GM12878 (cell line): ENCODE measurements around the gene DCAF4L1. TPM values are rescaled to one million over a fixed set of nuclear protein-coding genes. Genes with fewer than 3 reads are reported as not detected.

ENCODE experiments used
- ATAC-seq: fragments of 200-7000 bp; cut with Tn5 transposase; 3 replicates; pipeline ENCODE4 v1.9.1; 2020; ENCODE audit warnings: mild to moderate bottlenecking, moderate library complexity
- BruUV-seq: library from RNA; stranded (reverse); fragments of 400-500 nt; replicated peaks from 2 replicates; lab custom pipeline; 2021; lab: Mats Ljungman, UMichigan
- CTCF ChIA-PET: fragments of 300-600 bp; sonication (Branson Sonifier 250); formaldehyde crosslinking; extraction: SDS; loops from one replicate; lab custom pipeline; 2021; ENCODE audit warnings: inconsistent platforms; lab: Yijun Ruan, JAX
- POLR2A ChIA-PET: fragments of 350-600 bp; formaldehyde crosslinking; extraction: SDS; loops from one replicate; lab custom pipeline; 2021; ENCODE audit warnings: inconsistent platforms; lab: Charles Lee
- RAD21 ChIA-PET: fragments of 300-600 bp; sonication (Branson Sonifier 250); formaldehyde crosslinking; loops from one replicate; lab custom pipeline; 2023; ENCODE audit warnings: antibody characterized with exemption; ENCODE audit not compliant: unreplicated experiment; lab: Charles Lee
- SMC1A ChIA-PET: fragments of 300-600 bp; sonication (Branson Sonifier 250); formaldehyde crosslinking; loops from one replicate; lab custom pipeline; 2023; ENCODE audit not compliant: unreplicated experiment, uncharacterized antibody; lab: Charles Lee
- DNase-seq: peaks from one replicate; pipeline ENCODE4 v3.0.0-alpha.2; 2011; ENCODE audit warnings: low read depth, low spot score
- FAIRE-seq: peaks from 3 replicates; lab custom pipeline; 2011; peaks lifted over from hg19 to GRCh38; lab: Jason Lieb, UNC
- H2AFZ ChIP-seq: 2 replicates; pipeline ENCODE4 v1.6.0; 2011; ENCODE audit warnings: low read depth, low read length, control low read depth; ENCODE audit not compliant: control insufficient read depth
- H3K27ac ChIP-seq: 2 replicates; pipeline ENCODE4 v1.5.1; 2011; ENCODE audit warnings: control low read depth; ENCODE audit not compliant: control insufficient read depth, insufficient read depth
- H3K27me3 ChIP-seq, 2 experiments: replicated peaks in 1 of 2; 2 replicates each; pipeline versions ENCODE4 v1.6.0 to v1.6.1; 2011; ENCODE audit warnings: low read length in 1 of 2; ENCODE audit not compliant: control insufficient read depth in 2 of 2, insufficient read depth in 2 of 2
- H3K36me3 ChIP-seq, 2 experiments: 2 replicates each; pipeline ENCODE4 v1.5.1; 2011; ENCODE audit warnings: low read length in 1 of 2; ENCODE audit not compliant: control insufficient read depth in 2 of 2, insufficient read depth in 2 of 2
- H3K4me1 ChIP-seq: 2 replicates; pipeline ENCODE4 v1.6.1; 2011; ENCODE audit warnings: mild to moderate bottlenecking, low read length, moderate library complexity, mixed read lengths; ENCODE audit not compliant: control insufficient read depth, insufficient read depth
- H3K4me2 ChIP-seq: 2 replicates; pipeline ENCODE4 v1.6.0; 2011; ENCODE audit warnings: control low read depth; ENCODE audit not compliant: control insufficient read depth, insufficient read depth
- H3K4me3 ChIP-seq: fragments of 200-600 bp; sonication (generic); 2 replicates; pipeline ENCODE4 v1.5.1; 2016
- H3K79me2 ChIP-seq: 2 replicates; pipeline ENCODE4 v1.6.0; 2011; ENCODE audit warnings: low read length; ENCODE audit not compliant: control insufficient read depth, insufficient read depth
- H3K9ac ChIP-seq: 2 replicates; pipeline ENCODE4 v1.8.0; 2011; ENCODE audit warnings: low read length, control low read depth, mixed read lengths; ENCODE audit not compliant: control insufficient read depth, insufficient read depth
- H3K9me3 ChIP-seq: replicated peaks from 3 replicates; pipeline ENCODE4 v1.5.1; 2011; ENCODE audit warnings: mild to moderate bottlenecking, low read length; ENCODE audit not compliant: control insufficient read depth, insufficient read depth
- H4K20me1 ChIP-seq: 2 replicates; pipeline ENCODE4 v1.6.0; 2011; ENCODE audit not compliant: control insufficient read depth, insufficient read depth
- EZH2 ChIP-seq: IDR thresholded peaks from 2 replicates; pipeline ENCODE4 v1.6.1; 2012; ENCODE audit warnings: low read depth, mild to moderate bottlenecking, control low read depth, inconsistent platforms, low read length, borderline replicate concordance; ENCODE audit not compliant: control insufficient read depth
- HDGF ChIP-seq: fragments of 450-650 bp; IDR thresholded peaks from 2 replicates; pipeline ENCODE4 v1.6.1; 2016; ENCODE audit warnings: antibody characterized with exemption
- LARP7 ChIP-seq: fragments of 450-650 bp; IDR thresholded peaks from 2 replicates; pipeline ENCODE4 v1.6.1; 2017; ENCODE audit warnings: mild to moderate bottlenecking
- NRF1 ChIP-seq: conservative IDR thresholded peaks from 2 replicates; pipeline ENCODE4 v1.6.1; 2011; ENCODE audit warnings: mild to moderate bottlenecking, low read depth, low read length, improper control_type of control experiment
- STAT1 ChIP-seq: fragments of 450-650 bp; conservative IDR thresholded peaks from 2 replicates; pipeline ENCODE4 v1.6.1; 2014; ENCODE audit warnings: antibody characterized with exemption, mild to moderate bottlenecking
- ZNF384 ChIP-seq: IDR thresholded peaks from 2 replicates; pipeline ENCODE4 v1.6.1; 2012; ENCODE audit warnings: low read depth, mild to moderate bottlenecking, low read length, improper control_type of control experiment, borderline replicate concordance
- ZSCAN29 ChIP-seq: fragments of 450-650 bp; IDR thresholded peaks from 2 replicates; pipeline ENCODE4 v1.6.1; 2017; ENCODE audit warnings: mild to moderate bottlenecking, moderate library complexity
- in situ Hi-C: fragments of 300-500 bp; cut with MboI; formaldehyde crosslinking; loops from 9 replicates; pipeline ENCODE4 v1.14.3; 2018; ENCODE audit warnings: mixed read lengths
- intact Hi-C: fragments of 100-400 bp; cut with micrococcal nuclease; formaldehyde crosslinking; loops from one replicate; pipeline ENCODE4 v1.14.2; 2022; ENCODE audit not compliant: unreplicated experiment
- polyA plus RNA-seq, 11 experiments: library from polyadenylated mRNA; depleted of rRNA in 4 of 11; unstranded in 6 of 11; stranded (reverse) in 5 of 11; fragments of >200 nt; fragmentation: Nextera tagmentation in 4 of 11; fragmentation: Illumina TruSeq in 1 of 11; extraction: Ambion mirVana in 4 of 11; extraction: Trizol in 1 of 11; gene quantifications; 1 replicate in 1 of 11; 2 replicates in 10 of 11; pipeline versions ENCODE4 v1.2.1 to v1.2.3, GENCODE V29; 2011 to 2016; ENCODE audit warnings: inconsistent platforms in 2 of 11, missing spikeins in 2 of 11, low read depth in 1 of 11
- total RNA-seq, 4 experiments: library from RNA; depleted of rRNA in 3 of 4; stranded (reverse); fragments of >200 nt in 3 of 4; fragmentation: Illumina TruSeq in 1 of 4; extraction: Trizol in 1 of 4; gene quantifications; 2 replicates each; pipeline versions ENCODE4 v1.2.1 to v1.2.3, GENCODE V29; 2013 to 2021
- TF ChIP-seq, protein P1 (sequence below): fragments of 450-650 bp; IDR thresholded peaks from 2 replicates; pipeline ENCODE4 v1.6.1; 2014; ENCODE audit warnings: mild to moderate bottlenecking
- TF ChIP-seq, protein P2 (sequence below): fragments of 150-350 bp; IDR thresholded peaks from 2 replicates; pipeline ENCODE4 v1.6.1; 2014; ENCODE audit warnings: mild to moderate bottlenecking, low read depth, low read length

Gene DCAF4L1
- total and polyA plus RNA-seq, 10 of the 15 experiments (the other 5 are each of a cell fraction or from before 2014, with no cell fraction given) = 0.04 to 0.48 (median 0.18) TPM

DNA sequence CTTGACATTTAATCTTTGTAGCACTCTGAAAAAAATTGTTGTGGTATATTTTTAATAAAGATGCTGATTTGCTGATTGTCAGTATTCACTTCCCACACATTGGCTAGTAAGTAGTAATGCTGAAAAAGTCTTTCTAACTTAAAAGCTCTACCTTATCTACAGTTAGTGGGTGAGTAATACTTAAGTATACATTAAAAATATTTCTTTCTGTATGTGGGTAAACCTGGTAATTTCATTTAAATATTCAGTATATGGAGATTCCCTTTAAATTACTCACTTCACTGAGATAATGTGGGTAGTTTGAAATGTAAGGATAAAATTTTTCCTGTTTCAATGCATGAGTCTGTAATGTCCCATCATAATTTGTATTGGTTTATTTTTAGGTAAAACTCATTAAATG is 40.7 kb upstream of the DCAF4L1 start:
- Histone ChIP-seq H3K79me2 (peaks cover 37% of the 10 kb centered on the region), H3K36me3 (peaks cover 0 to 20% of the 10 kb centered on the region in 2 experiments; a peak in 3 of 4 replicates), H3K4me3 (no peak overlapping the region), H4K20me1 (no peaks in the 10 kb centered on the region), H3K9ac (no peak overlapping the region), H3K9me3 (no peaks in the 10 kb centered on the region), H3K27me3 (no peaks in the 10 kb centered on the region), H3K4me2 (no peak overlapping the region), H2AFZ (no peak overlapping the region), H3K27ac (no peak overlapping the region), H3K4me1 (peaks cover 3% of the 10 kb centered on the region; the same call in 1 of the 2 replicates)
- no peak for DNase-seq
- CTCF ChIA-PET = interaction anchor here (1.3 kb wide), 1 partner anchor 8 kb away, joined by 3 read pairs; no protein-coding TSS in a partner anchor
- RAD21 ChIA-PET = no interaction called here
- ATAC-seq = no peak
- SMC1A ChIA-PET = no interaction called here
- POLR2A ChIA-PET = no interaction called here
- TF ChIP-seq NRF1 (no peak), HDGF (no peak), ZNF384 (no peak), ZSCAN29 (no peak), STAT1 (no peak), EZH2 (no peak), LARP7 (no peak)
- TF ChIP-seq, protein P1, sequence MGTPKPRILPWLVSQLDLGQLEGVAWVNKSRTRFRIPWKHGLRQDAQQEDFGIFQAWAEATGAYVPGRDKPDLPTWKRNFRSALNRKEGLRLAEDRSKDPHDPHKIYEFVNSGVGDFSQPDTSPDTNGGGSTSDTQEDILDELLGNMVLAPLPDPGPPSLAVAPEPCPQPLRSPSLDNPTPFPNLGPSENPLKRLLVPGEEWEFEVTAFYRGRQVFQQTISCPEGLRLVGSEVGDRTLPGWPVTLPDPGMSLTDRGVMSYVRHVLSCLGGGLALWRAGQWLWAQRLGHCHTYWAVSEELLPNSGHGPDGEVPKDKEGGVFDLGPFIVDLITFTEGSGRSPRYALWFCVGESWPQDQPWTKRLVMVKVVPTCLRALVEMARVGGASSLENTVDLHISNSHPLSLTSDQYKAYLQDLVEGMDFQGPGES = no peak
- TF ChIP-seq, protein P2, sequence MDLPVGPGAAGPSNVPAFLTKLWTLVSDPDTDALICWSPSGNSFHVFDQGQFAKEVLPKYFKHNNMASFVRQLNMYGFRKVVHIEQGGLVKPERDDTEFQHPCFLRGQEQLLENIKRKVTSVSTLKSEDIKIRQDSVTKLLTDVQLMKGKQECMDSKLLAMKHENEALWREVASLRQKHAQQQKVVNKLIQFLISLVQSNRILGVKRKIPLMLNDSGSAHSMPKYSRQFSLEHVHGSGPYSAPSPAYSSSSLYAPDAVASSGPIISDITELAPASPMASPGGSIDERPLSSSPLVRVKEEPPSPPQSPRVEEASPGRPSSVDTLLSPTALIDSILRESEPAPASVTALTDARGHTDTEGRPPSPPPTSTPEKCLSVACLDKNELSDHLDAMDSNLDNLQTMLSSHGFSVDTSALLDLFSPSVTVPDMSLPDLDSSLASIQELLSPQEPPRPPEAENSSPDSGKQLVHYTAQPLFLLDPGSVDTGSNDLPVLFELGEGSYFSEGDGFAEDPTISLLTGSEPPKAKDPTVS = no peak
- intact Hi-C loops (no loop called here), in situ Hi-C loops (no loop called here)
- FAIRE-seq = no peak
- no TSS peak for BruUV-seq
